Measurements from ENCODE around the gene TREML2. TPM values are rescaled to one million over a fixed set of nuclear protein-coding genes. Genes with fewer than 3 reads are reported as not detected.
"Not testable (repeated sequence)": the region's sequence is repeated elsewhere in the genome, so short reads cannot be mapped to it uniquely, and the experiment has no call there.

Gene TREML2
- total RNA-seq, 2 donors from 2014 or later: 0.19 to 0.28 TPM

DNA sequence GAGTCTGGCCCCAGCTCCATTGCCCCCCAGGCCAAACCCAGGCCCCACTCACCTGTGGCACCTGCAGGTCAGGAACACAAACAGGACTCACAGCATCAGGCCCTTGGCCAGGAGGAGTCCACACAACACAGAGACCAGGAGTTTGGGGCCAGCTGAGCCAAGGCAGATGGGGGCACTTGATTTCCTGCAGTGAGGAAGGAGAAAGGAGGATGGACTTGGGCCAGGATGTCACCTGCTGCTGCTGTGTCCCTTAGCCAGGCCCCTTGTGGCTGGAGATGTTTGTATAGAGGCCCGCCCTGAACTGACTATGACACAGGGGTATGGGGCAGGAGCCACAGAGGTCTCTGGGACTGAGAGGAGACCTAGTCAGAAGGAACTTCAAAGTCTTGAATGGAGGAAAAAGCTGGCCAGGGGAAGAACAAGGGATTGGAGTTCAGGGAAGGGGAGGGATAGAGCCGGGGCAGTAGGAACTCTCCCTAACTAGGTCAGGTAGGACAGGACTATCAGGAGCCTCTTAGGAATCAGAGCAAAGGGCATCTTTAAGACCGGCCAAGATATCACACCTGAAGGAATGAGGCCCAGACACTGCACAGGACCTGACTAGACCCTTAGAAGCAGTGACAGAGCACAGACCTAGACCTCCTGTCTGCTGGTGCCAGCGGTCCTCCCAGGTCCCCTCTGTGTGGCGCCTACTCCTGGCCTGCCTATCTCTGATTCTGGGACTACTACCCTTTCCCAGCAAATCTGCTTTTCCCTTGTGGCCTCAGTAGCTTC, 8.8 kb upstream of the TREML2 start:
- intact Hi-C loops (cut with DNase I): no loop called here
- no peak for DNase-seq (ENCODE audit: low spot score)

DNA sequence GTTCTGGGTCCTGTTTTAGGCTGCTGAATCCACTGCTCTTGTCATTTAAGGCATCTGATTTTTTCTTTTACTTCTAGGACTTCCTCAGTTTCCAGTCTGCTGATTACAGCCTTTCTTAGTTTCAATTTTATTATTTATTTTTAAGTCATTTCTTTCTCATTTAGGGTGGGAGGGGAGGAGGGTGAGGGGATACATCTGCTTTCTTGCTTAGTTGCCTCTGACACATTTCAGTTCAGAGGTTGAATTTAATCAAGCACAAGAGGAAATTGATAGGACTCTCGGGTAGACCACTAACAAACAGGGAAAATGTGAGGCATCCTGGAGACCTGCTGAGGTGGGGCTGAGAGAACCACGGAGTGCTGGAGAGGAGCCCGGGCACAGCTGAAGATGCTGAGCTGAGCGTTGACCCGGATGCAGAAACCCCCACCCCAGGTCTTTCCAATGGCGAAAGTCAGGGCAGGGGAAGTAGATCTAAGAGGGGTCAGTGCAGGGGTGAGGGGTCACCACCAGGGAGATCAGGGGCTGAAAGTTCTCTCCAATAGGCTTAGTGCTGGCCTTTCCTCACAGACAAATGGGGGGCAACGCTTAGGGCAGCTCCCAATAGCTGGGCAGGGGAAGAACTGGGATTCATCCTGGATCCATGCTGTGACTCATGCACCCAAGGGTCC, 7.6 kb upstream of the TREML2 start:
- intact Hi-C loops (cut with DNase I): no loop called here
- no peak for DNase-seq (ENCODE audit: low spot score)

DNA sequence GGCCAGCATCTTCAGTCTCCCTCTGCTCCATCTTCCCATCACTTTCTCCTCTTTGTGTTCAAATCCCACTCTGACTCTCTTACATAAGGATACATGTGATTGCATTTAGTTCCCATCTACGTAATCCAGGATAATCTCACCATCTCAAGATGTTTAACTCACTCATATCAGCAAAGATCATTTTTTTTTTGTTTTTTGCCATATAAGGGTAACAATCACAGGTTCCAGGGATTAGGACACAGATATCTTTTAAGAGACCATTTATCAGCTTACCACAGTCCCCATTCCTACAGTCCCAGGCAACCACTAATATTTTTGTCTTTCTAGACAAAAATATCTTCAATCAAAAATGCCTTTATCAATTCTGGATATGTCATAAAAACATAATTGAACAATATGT, 3.2 kb upstream of the TREML2 start:
- intact Hi-C loops (cut with DNase I): no loop called here
- no peak for DNase-seq (ENCODE audit: low spot score)

DNA sequence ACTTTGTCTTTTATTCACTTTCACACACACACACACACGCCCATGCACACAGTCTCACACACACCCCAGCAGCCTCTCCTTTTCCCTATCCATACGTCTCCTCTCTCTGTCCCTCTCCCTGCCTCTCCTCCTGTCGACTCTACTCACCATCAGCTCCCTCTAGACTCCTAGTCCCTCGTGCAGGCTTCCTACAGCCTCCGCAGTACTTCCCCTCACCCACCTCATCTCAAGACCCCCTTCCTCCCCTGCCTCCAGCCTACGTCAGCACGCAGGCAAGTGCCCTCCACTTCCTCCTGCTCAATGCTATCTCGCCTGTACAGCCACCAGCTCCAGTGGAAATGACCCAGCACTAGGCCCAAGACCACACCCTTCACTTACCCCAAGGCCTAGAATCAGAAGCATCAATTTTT, 820 bp upstream of the TREML2 start:
- no peak for DNase-seq (ENCODE audit: low spot score)
- intact Hi-C loops (cut with DNase I): no loop called here

DNA sequence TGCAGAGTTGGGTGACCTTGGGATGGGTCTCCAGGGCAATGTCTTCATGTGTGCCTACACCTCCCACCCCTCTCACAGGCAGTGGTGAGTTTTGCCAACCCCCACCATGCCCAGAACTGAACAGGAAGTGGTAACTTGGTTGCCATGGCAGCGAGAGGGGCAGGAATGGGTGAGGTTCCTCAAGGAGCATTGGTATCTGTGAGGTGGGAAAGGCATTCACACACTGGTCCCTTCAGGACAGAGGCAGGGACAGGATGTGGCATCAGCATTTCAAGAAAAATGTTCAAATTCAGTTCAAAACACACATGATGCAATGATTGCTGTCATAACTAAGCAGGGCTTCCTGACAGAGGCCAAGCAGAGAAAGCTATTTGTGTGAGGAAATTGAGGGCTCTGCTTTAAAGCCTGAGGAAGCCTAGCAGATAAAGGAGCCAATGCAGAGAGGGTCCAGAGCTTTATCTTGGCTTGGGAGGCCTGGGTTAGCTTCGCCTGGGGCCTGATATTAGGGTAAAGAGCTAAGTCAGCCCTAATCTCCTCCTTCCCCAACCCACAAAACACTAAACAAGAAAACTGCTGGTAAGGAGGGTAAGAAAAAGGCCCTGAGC, 551 bp downstream of the TREML2 start:
- peak; percentile 86 for DNase-seq (ENCODE audit: low spot score)
- intact Hi-C loops (cut with DNase I): no loop called here

DNA sequence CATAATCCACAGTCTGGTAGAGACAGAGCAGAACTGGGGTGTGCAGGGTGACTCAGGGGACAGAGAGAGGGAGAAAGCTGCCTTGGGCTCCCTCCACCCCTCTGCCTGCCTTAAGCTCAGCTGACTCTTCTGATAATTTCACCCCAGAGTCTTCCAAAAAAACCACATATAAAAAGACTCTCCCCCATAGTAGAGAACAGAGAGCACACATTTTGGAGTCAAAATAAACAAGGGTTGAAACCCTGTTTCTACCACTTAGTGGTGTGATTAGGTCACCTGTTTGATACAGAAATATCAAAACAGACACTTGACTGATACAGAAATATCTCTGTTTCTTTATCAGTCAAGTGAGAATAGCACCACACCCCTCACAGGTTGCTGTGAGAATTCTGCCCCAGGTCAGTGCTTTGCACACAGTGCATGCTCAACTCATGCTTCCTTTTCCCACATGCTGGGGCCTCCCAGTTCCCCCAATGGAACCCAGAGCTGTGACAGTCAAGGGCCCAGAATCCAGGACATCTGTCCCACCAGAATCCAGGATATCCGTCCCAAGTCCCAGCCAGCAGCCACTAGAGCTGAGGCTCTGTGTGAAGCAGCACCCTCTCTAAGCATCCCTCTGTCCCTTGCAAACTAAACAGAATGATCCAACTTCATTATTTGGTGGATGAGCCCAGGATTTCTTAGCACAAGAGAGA, 1.2 kb downstream of the TREML2 start:
- DNase-seq (ENCODE audit: low spot score): no peak
- intact Hi-C loops (cut with DNase I): no loop called here

DNA sequence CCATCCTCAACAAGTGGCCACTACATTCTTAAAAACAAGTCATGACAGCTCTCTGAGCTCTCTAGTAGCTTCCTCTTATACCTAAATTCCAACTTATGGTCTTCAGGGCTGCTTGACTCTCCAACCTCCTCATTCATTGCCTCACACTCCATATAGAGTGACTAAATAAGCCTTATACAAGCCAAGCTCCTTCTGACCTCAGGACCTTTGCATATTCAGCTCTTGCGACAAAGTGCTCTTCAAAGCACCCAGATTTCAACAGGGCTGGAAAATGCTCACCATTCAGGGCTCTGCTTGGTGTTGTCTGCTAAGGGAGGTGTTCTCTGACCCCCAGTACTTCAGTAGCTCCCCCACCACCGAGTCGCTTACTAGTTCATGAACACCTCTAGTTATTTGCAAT, 3.7 kb downstream of the TREML2 start:
- intact Hi-C loops (cut with DNase I): no loop called here
- no peak for DNase-seq (ENCODE audit: low spot score)

DNA sequence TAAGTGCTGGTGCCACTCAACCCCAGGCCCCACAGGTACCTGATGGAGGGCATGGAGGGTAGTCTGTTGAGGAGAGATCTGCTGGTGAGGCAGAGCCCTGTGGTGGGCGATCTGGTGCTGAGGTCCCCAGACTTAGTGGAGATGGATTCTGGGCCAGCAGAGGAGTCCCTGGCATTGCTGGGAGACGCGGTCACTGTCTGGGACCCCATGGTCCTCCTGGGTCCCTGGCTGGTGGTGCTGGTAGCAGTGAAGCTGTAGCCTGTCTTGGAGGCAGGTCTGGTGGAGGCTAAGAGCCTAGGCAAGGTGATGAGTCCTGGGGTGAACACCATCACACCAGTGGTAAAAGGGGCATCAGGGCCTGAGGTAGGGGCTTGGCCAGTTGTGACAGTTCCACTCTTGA, 6.6 kb downstream of the TREML2 start:
- no peak for DNase-seq (ENCODE audit: low spot score)
- intact Hi-C loops (cut with DNase I): loop anchor here in 1 of 2 donors (5.0 kb wide), 1 partner anchor 318 kb away; no protein-coding TSS in a partner anchor

DNA sequence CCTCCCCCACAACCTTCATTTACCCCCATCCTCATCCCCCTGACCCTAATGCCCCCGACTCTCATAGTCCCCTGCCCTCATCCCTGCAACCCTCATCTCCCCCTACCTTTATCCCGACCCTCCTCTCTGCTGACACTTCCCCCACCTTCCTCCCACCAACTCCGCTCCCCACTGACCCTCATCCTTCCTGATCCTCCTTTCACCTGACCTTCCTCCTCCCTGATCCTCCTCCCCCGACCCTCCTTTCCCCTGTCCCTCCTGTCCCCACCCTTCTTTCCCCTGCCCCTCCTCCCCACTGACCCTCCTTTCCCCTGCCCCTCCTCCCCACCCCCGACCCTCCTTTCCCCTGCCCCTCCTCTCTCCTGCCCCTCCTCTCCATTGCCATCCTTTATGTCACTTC, 7.1 kb downstream of the TREML2 start:
- intact Hi-C loops (cut with DNase I): loop anchor here in 1 of 2 donors (5.0 kb wide), 1 partner anchor 318 kb away; no protein-coding TSS in a partner anchor
- DNase-seq (ENCODE audit: low spot score): no peak

DNA sequence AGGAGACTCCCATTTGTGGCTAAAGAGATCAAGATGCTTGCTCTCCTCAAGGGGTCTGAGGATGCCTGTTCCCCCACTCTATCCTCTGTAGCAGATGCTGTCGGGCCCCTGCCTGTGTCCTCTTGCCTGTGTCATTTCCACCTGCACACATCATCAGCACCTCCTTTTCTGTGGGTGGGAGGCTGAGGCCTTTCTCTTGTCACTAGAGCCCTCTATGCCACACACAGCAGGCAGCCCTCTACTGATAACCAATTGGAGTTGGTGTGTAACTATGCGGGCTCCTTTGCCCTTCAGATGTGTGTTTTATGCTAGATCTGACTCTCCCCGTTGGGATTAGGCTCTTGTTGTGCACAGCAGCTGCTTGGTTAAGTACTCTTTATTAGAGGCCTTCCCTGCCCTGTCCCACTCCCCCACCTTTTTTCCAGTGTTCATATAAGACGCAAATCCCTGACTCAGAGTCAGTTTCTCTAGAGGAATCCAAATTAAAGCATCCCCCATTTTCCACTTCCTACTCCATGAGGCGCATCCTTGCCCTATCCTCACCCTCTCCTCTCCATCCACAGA, 7.7 kb downstream of the TREML2 start:
- intact Hi-C loops (cut with DNase I): loop anchor here in 1 of 2 donors (5.0 kb wide), 1 partner anchor 319 kb away; no protein-coding TSS in a partner anchor
- no peak for DNase-seq (ENCODE audit: low spot score)

DNA sequence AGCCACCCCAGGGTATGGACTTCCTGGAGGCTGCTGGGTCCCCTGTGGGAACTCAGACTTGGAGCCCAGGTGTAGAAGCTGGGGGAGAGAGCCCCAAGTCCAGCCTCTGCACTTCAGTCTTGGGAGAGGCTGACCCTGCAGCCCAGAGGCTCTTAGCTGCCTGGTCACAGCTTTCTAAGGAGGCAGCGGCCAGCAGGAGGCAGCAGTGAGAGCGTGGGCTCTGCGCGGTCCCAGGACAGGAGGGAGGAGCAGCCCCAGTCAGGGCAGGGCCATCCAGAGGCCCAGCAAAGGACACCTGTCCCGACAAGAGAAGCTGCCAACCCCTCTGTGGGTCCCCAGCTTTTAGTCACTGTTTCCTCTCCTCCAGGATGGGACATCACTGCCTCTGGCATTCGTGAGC, 9.4 kb downstream of the TREML2 start:
- intact Hi-C loops (cut with DNase I): loop anchor here in 1 of 2 donors (5.0 kb wide), 1 partner anchor 321 kb away; no protein-coding TSS in a partner anchor
- DNase-seq (ENCODE audit: low spot score): no peak

DNA sequence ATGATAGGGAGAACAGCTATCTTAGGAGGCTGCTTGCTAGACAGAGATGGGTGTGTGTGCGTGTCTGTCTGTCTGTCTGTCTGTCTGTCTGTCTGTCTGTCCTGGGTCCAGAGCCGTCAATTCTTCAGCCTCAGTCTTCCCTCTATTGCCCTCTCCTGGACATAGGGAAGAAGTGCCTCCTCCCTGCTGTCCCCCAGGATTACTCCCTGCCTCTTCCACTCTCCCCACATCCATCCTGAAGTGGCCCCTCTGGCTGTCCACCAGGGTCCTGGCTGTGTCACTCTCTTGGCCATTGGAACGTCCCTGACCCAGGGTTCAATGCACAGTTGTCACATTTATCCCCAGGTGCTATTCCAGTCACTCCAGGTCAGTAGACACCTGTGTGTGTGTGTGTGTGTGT, 10.2 kb downstream of the TREML2 start:
- no peak for DNase-seq (ENCODE audit: low spot score)
- intact Hi-C loops (cut with DNase I): loop anchor here in 1 of 2 donors (5.0 kb wide), 1 partner anchor 322 kb away; no protein-coding TSS in a partner anchor

DNA sequence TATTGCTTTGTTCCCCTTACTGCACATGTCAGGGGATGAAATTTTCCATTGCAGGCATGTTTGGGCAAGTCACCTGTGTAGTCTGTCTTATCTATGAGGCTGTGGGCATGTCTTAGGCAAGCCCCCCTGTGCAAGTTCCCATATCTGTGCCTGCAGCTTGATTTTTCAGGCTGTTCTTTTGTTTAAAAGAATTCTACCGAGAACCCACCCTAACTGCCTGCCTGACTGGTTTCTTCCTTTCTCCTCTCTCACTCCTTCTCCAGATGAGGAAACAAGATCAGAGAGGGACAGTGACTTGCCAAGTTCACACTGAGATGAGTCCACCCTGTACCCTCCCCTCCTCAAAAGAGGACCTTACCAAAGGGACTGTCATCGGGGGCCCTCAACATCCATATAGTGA, 11.0 kb downstream of the TREML2 start:
- no peak for DNase-seq (ENCODE audit: low spot score)
- intact Hi-C loops (cut with DNase I): loop anchor here in 1 of 2 donors (5.0 kb wide), 1 partner anchor 322 kb away; no protein-coding TSS in a partner anchor

DNA sequence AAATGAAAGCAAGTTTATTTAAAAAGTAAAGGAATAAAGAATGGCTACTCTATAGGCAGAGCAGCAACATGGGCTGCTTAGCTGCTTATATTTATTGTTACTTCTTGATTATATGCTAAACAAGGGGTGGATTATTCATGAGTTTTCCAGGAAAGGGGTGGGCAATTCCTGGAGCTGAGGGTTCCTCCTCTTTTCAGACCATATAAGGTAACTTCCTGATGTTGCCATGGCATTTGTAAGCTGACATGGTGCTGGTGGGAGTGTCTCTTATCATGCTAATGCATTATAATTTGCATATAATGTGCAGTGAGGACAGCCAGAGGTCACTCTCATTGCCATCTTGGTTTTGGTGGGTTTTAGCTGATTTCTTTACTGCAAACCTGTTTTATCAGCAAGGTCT, 11.9 kb downstream of the TREML2 start:
- intact Hi-C loops (cut with DNase I); DNase-seq (ENCODE audit: low spot score): not testable (repeated sequence)

DNA sequence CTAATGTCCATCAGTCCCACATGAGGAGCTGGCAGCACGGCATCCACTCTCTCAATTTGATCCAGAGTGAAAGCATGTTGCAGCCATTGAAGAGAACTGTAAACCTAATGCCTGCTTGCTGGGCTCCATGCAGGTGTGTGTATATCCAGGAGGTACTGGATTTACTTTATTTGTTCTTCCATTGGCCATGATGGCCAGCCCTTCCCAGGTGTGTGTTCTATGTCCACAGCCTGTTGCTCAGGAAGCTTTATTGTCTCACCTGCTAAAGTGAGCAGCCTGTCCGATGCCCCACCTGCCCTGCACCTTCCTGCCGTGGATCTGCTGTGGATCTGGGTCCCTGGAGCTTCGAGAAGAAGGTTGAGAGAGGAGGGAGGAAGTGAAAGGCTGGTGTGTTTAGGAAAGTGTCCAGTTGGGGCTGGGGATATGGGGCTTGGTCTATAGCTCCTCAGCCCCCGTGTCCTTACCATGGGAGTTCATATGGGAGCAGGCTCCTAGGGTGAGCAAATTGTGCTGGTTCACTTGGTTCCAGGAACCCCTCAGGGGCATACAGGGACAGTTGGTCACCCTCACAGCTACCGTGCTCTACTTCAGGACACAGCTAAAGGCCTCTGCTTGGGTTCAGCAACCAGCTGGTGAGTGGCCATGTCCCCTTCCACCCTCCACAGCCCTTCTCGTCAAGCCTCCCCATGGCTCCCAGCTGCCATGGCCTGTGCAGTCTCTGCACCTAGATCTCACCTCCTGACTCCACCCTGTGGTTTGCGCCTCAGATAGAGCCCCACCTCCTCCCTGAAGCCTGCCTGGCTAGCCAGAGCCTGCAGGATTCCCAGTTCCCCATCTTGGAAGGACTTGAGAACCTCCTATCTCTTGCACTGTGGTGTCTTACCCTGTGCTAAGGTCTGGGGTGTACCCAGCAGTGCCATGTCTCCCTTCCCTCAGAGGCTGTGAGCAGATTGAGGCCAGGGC, 12.7 kb downstream of the TREML2 start:
- intact Hi-C loops (cut with DNase I): no loop called here
- no peak for DNase-seq (ENCODE audit: low spot score)

DNA sequence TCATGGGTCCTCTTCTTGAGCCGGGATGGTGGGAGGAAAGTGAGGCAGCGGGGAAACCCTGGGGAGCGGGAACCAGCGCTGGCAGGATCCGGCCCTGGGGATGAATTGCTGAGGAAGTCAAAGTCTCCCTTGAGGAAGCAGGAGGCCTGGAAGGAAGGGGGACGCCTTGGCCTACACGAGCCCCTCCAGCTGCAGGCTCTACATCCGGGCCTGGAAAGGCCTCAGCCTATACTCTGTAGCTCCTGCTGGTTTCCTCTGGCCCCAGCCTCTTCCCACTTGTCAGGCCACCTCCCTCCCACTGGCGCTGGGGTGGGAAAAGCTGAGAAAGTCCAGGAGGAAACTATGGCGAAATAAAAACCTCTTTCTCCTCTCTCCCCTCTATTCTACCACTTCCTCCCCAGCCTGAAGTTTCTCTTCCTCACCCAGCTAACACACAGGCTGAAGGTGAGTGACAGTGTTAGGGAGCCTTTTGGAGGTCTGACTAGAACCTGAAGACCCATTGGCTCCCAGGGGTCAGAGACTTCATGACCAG, 14.9 kb downstream of the TREML2 start:
- DNase-seq (ENCODE audit: low spot score): no peak
- intact Hi-C loops (cut with DNase I): no loop called here

DNA sequence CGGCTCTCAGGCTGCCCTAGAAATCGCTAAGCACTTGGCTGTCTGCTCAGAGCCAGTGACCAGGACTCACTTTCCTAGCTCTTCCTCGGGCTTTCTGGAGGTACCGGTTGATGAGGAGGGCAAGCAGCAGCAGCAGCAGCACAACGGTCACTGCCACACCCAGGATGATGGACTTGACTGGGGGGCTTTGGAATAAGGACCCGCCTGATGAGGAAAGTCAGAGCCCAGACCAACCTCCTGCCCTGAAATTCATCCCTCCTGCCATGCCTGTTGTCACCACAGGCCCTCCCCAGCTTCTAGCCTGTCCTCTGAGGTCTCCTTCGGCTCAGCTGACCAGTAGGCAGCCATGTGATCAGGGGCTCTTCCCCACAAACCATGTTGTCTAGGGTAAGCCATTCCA, 16.2 kb downstream of the TREML2 start:
- no peak for DNase-seq (ENCODE audit: low spot score)
- intact Hi-C loops (cut with DNase I): no loop called here
